HL-60 (cell line): ENCODE data around the gene DMRT2.

ENCODE experiments used
- DNase-seq, 2 experiments: peaks; one replicate each; pipeline ENCODE4 v3.0.0-alpha.2; 2010 to 2020; ENCODE audit warnings: low read depth in 1 of 2, low spot score in 1 of 2
- H3K27ac ChIP-seq: fragments of 250-450 bp; sonication (Bioruptor Pico); replicated peaks from 2 replicates; pipeline ENCODE4 v1.5.1; 2020; ENCODE audit warnings: mild to moderate bottlenecking, moderate library complexity
- H3K27me3 ChIP-seq: fragments of 250-450 bp; sonication (Bioruptor Pico); 2 replicates; pipeline ENCODE4 v1.5.1; 2021; ENCODE audit warnings: mild to moderate bottlenecking, moderate library complexity; ENCODE audit not compliant: insufficient read depth, poor library complexity, severe bottlenecking
- H3K4me3 ChIP-seq: replicated peaks from 2 replicates; pipeline ENCODE4 v1.5.1; 2011; ENCODE audit warnings: mild to moderate bottlenecking, control low read depth, low read length; ENCODE audit not compliant: insufficient read depth
- GABPA ChIP-seq: IDR thresholded peaks from 2 replicates; pipeline ENCODE4 v1.6.1; 2012; ENCODE audit warnings: low read depth
- POLR2AphosphoS5 ChIP-seq: IDR thresholded peaks from 2 replicates; pipeline ENCODE4 v1.6.1; 2012; ENCODE audit warnings: low read depth
- REST ChIP-seq: IDR thresholded peaks from 2 replicates; pipeline ENCODE4 v1.6.1; 2012; ENCODE audit warnings: low read depth; ENCODE audit not compliant: insufficient replicate concordance
- SPI1 ChIP-seq: IDR thresholded peaks from 2 replicates; pipeline ENCODE4 v1.6.1; 2012; ENCODE audit warnings: low read depth, mild to moderate bottlenecking, borderline replicate concordance
- TF ChIP-seq, protein P1 (sequence below): IDR thresholded peaks from one replicate; pipeline ENCODE4 v1.5.1; 2011; ENCODE audit warnings: low read length, control low read depth, inconsistent platforms; ENCODE audit not compliant: insufficient read depth

The DMRT2 gene

GRCh38 chr9:1100201-1100600, 50.0 kb downstream of the DMRT2 start:
- TF ChIP-seq, protein P1, sequence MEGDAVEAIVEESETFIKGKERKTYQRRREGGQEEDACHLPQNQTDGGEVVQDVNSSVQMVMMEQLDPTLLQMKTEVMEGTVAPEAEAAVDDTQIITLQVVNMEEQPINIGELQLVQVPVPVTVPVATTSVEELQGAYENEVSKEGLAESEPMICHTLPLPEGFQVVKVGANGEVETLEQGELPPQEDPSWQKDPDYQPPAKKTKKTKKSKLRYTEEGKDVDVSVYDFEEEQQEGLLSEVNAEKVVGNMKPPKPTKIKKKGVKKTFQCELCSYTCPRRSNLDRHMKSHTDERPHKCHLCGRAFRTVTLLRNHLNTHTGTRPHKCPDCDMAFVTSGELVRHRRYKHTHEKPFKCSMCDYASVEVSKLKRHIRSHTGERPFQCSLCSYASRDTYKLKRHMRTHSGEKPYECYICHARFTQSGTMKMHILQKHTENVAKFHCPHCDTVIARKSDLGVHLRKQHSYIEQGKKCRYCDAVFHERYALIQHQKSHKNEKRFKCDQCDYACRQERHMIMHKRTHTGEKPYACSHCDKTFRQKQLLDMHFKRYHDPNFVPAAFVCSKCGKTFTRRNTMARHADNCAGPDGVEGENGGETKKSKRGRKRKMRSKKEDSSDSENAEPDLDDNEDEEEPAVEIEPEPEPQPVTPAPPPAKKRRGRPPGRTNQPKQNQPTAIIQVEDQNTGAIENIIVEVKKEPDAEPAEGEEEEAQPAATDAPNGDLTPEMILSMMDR = no peak
- no peak for TF ChIP-seq GABPA
- TF ChIP-seq REST = no peak
- TF ChIP-seq POLR2AphosphoS5 = no peak
- no peak for TF ChIP-seq SPI1
- H3K27ac ChIP-seq = no peak overlapping the region
- peaks cover 11% of the 10 kb centered on the region for H3K27me3 ChIP-seq
- DNase-seq = no peak
- H3K4me3 ChIP-seq = no peak overlapping the region

DNA sequence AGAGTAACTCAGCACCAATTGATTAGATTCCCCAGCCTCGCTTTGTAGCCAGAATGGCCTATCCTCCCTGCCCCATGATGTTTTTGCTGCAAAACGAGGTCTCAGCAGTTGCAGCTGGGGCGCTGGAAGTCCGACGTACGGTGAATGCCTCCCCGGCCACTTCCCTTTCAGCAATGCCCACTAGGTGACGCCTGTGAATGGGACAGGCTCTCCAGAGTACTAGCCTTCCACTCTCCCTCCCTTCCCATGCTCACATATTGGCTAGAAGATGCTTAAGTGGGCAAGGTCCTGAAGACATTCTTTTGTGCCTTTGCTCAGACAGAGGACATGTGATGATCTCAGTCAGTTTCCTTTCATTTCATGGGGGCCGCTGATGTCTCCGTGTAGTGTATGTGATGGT, 50.8 kb downstream of the DMRT2 start:
- Histone ChIP-seq H3K27me3 (peaks cover 11% of the 10 kb centered on the region), H3K27ac (no peak overlapping the region), H3K4me3 (no peak overlapping the region)
- TF ChIP-seq REST (no peak), GABPA (no peak), POLR2AphosphoS5 (no peak), SPI1 (peak; percentile 36; the same call in 1 of the 2 replicates)
- TF ChIP-seq, protein P1 = peak; percentile 20
- no peak for DNase-seq

DNA sequence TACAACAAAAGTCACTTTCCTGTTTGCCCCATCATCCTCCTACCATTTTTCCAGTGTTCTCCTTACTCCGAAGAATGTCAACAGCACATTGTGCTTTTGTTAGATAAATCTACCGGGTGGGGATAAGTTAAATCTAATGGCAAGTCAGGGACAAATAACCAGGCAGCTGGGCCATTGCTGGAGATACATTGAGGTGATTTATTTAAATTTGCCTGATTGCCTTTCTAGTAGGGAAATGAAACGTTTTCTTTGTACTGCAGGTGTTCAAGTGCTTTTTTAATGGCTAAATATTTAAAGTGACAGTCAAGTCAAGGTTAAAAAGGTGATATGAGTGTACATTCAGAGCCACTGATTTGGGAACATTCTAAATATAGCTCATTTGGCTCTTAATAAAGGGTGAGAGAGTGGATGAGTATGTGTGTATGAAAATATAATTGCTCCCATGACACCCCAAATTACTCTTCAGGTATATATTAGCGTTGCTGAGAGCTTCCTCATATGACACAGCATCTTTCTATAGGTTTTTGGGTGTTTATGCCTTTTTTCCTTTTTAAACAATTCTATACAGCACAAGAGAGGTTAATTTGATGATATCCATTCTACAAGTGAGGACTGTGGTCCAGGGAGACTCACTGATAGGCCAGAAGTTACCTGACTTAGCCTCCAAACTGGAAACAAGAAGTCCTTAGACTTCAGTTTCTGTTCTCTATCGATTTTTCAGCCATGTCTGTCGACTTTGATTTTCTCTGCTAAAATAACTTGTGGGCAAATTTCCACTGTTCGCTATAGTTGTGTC, 51.9 kb downstream of the DMRT2 start:
- Histone ChIP-seq H3K27ac (no peak overlapping the region), H3K4me3 (no peak overlapping the region), H3K27me3 (peaks cover 8% of the 10 kb centered on the region)
- TF ChIP-seq, protein P1 = no peak
- TF ChIP-seq POLR2AphosphoS5 (no peak), SPI1 (no peak), GABPA (no peak)
- no peak for DNase-seq
